Measurements from ENCODE around the gene NPR2. TPM values are rescaled to one million over a fixed set of nuclear protein-coding genes. Genes with fewer than 3 reads are reported as not detected.

Gene NPR2
- total RNA-seq, 1 donor from 2014 or later: 7.9 TPM

DNA sequence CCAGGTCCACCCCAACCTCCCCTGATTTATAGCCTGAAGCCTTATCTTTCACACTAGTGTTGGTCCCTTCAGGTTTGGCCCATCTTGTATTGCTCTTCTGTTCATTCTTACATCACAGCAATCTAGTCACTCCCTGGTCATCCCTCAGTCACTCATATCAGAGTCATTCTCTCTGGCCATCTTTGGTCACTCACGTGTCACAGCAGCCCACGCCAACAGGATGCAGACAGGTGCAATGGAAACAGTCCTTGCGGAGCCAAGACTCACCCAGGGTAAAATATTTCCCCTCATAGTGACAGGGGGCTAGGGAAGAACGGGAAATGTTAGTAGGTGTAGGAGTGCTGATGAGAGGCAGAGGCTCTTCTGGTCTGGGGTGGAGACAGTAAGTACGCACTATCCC lies 37.9 kb upstream of the NPR2 start:
- DNase-seq (ENCODE audit: low read depth) (no peak), FAIRE-seq (no peak)
- Histone ChIP-seq H3K4me3 (ENCODE audit: low read depth, low read length) (no peak overlapping the region), H3K36me3 (ENCODE audit: control insufficient read depth, insufficient read depth, low read length) (peaks cover 19% of the 10 kb centered on the region), H3K27me3 (ENCODE audit: control insufficient read depth, insufficient read depth, low read length) (no peaks in the 10 kb centered on the region)
- TF ChIP-seq, protein P1, sequence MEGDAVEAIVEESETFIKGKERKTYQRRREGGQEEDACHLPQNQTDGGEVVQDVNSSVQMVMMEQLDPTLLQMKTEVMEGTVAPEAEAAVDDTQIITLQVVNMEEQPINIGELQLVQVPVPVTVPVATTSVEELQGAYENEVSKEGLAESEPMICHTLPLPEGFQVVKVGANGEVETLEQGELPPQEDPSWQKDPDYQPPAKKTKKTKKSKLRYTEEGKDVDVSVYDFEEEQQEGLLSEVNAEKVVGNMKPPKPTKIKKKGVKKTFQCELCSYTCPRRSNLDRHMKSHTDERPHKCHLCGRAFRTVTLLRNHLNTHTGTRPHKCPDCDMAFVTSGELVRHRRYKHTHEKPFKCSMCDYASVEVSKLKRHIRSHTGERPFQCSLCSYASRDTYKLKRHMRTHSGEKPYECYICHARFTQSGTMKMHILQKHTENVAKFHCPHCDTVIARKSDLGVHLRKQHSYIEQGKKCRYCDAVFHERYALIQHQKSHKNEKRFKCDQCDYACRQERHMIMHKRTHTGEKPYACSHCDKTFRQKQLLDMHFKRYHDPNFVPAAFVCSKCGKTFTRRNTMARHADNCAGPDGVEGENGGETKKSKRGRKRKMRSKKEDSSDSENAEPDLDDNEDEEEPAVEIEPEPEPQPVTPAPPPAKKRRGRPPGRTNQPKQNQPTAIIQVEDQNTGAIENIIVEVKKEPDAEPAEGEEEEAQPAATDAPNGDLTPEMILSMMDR (IDR thresholded peaks at IDR 0.05; ENCODE audit: insufficient read depth, low read length, severe bottlenecking): no peak

DNA sequence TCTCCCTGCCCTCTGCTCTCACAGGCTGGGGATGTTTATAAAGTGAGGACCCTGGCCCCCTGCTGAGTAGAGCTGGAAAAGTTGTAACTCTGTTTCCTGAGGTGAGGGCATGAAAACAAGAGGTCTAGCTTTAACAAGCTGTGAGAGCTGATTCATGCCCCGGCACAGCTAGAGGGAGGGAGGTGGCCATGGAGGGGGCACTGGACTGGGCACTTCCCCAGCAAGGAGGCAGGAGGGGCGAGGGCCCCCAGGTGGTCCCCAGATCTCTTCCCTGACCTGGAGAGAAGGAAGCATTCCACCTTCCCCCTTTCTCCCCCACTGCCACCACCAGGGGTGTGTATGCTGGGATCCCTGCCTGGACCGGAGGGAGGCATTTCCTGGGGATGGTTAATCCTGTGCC lies 37.1 kb upstream of the NPR2 start, which contains the start of gene MSMP:
Gene MSMP (minus strand): TSS at position 13 of the 400 bp plus-strand sequence. CDS start 147 bp downstream, outside the sequence.
- no peak for DNase-seq (ENCODE audit: low read depth)

DNA sequence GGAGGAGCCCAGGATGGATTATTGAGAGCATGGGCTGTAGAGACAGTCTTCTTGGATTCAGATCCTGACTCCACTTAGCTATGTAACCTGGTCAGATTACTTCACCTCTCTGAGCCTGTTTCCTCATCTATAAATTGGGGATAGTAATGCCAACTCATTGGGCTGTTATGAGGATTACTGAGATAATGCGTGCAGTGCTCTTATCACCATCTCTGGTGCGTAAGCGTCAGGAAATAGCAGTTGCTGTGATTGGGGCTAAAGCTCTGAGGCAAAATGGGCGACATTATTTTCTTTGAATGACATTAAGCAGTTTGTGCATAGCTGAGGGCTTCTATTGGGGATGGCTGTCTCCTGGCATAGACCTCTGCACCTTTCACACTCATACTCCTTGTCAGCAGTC lies 36.3 kb upstream of the NPR2 start:
- Histone ChIP-seq H3K27me3 (ENCODE audit: control insufficient read depth, insufficient read depth, low read length) (no peaks in the 10 kb centered on the region), H3K4me3 (ENCODE audit: low read depth, low read length) (no peak overlapping the region), H3K36me3 (ENCODE audit: control insufficient read depth, insufficient read depth, low read length) (peaks cover 19% of the 10 kb centered on the region)
- TF ChIP-seq, protein P1 (IDR thresholded peaks at IDR 0.05; ENCODE audit: insufficient read depth, low read length, severe bottlenecking): no peak
- DNase-seq (ENCODE audit: low read depth) (no peak), FAIRE-seq (no peak)

More for the DNA sequence above, 37.1 kb upstream of the NPR2 start, which contains the start of gene MSMP:
- no peak within 1 kb of the TSS for H3K4me3 ChIP-seq (ENCODE audit: low read depth, low read length)
- H3K27me3 ChIP-seq (ENCODE audit: control insufficient read depth, insufficient read depth, low read length): no peaks in the 10 kb centered on the region
- peaks cover 19% of the 10 kb centered on the region for H3K36me3 ChIP-seq (ENCODE audit: control insufficient read depth, insufficient read depth, low read length)
- TF ChIP-seq, protein P1 (IDR thresholded peaks at IDR 0.05; ENCODE audit: insufficient read depth, low read length, severe bottlenecking): no peak
- no peak for FAIRE-seq

DNA sequence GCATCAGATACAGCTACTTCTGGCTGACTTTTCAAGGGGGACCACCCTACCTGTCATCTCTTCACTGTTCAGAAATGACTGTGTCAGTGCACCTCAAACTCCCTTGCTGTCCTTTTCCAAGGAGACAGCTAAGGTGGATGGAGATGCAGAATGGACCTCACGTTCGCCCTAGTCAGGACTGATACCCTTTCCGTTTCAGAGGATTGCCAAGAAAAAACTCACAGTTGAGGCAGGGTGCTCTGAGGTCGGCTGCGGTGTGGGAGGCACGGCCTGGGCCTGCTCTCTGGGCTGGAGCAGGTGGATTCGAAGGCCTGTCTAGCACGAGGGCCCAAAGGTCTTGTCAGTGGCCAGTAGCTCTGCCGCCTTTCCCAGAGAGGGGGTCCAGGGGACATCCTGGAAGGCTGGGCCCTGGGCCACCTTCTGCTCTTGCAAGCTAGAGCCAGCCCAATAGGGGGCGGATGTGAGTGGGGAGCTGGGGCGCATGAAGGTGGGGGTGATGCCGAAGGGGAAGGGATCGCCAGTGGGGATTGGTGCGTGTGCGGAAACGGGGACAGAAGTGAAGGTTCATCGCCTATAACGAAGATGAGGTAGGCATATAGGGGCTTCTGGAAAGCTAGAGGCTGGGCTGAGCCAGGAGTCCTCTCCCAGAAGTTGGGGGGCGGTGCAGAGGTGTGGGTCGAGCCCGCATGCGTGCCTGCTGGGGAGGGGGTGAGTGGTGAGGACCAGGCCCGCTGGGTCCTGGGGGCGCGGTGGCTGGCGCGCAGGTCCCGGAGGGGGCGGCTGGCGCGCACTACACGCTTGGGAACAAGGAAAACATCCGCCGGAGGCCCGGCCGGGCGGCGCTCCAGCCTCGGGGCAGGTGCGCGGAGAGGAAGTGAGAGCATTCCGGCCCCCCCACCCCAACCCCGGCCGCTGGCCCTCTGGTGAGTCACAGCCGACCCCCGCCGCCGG lies 34.8 kb upstream of the NPR2 start:
- Histone ChIP-seq H3K27me3 (ENCODE audit: control insufficient read depth, insufficient read depth, low read length) (no peaks in the 10 kb centered on the region), H3K4me3 (ENCODE audit: low read depth, low read length) (peak overlapping the region; percentile 52), H3K36me3 (ENCODE audit: control insufficient read depth, insufficient read depth, low read length) (peaks cover 12% of the 10 kb centered on the region)
- no peak for FAIRE-seq
- DNase-seq (ENCODE audit: low read depth): peak; percentile 33
- TF ChIP-seq, protein P1 (IDR thresholded peaks at IDR 0.05; ENCODE audit: insufficient read depth, low read length, severe bottlenecking): peak; percentile 85

DNA sequence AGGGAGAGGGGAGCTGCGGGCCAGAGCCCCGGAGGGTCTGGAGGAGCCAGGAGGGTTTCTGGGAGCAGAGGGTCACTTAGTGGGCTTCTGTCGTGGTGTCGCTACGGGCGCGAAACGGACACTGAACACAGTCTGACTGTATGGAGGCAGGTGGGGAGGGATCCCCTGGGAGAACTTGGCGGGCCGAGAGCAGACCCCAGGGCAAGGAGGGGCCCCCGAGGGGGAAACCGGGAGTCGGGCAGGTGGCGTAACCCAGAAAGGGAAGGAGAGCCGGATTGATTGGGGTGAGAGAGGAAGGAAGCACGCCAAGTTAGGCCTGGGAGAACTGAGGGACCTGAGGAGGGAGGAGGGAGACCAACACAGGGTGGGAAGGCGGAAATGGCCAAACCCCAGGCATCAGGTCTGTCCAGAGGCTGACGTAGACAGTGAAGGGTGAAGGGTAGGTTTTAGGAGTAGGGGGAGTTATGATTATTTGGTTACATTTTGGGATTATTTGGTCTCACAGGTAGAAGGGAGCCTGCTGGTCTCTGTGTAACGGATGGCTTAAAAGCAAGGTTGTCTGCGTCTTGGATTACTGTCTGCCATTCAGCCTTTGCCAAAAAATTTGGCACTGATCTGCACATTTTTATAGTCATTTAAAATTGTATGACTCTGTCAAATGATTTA lies 34.0 kb upstream of the NPR2 start:
- DNase-seq (ENCODE audit: low read depth) (peak; percentile 32), FAIRE-seq (no peak)
- Histone ChIP-seq H3K36me3 (ENCODE audit: control insufficient read depth, insufficient read depth, low read length) (peaks cover 7% of the 10 kb centered on the region), H3K4me3 (ENCODE audit: low read depth, low read length) (peak overlapping the region; percentile 52), H3K27me3 (ENCODE audit: control insufficient read depth, insufficient read depth, low read length) (no peaks in the 10 kb centered on the region)
- TF ChIP-seq, protein P1 (IDR thresholded peaks at IDR 0.05; ENCODE audit: insufficient read depth, low read length, severe bottlenecking): no peak
